Fibroblast of skin of right quadriceps (primary cell): ENCODE data around the gene ATP6V0E1.

ENCODE experiments used
- DNase-seq: peaks from one replicate; pipeline ENCODE4 v3.0.0-alpha.2; 2013

Gene ATP6V0E1

DNA sequence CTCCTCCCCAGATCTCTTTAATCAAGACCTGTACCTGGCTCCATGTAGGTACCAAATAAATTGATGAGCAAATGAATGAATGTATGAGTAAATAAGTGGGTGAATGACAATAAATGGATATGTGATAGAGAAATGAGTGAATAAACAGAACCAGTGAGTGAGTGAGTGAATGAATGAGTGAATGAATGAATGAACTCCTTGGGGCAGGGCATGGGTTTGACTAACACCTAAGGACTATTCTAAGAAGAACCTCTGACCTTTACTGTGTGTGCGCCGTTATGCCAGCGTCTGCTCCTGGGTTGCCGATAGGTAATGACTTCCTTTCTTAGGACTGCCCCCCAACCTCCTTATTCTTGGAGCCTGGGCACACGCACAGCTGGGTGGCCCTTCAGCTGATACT lies 26.1 kb upstream of the ATP6V0E1 start:
- DNase-seq: no peak

DNA sequence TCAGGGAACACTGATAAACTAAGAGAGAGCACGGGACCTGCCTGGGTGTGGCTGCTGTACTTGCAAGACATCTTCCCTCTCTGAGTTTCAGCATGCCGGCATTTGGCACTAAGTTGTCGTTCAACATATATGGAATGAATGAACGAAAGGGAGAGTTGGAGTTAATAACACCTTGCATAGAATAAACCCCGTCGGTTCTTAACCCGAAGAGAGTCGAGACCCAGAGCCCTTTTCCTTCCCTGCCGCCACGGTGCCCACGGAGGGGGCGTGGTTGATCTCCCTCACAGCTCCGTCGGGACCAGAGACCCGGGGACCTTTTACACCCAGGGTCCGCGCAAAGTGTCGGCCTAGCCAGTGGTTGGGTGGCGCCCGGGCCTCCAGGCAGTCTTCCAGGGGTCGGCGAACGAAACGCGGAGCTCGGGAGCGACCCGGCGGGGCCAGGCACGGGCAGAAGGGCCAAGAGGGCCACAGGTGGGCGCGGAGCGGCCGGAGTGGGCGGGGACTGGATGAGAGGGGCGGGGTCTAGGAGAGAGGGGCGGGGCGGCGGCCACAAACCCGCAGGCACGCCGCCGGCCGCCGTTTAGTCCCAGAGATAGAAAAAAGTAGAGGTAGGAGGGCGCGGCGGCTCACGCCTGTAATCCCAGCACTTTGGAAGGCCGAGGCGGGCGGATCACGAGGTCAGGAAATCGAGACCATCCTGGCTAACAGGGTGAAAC lies 25.1 kb upstream of the ATP6V0E1 start:
- peak; percentile 69 for DNase-seq

DNA sequence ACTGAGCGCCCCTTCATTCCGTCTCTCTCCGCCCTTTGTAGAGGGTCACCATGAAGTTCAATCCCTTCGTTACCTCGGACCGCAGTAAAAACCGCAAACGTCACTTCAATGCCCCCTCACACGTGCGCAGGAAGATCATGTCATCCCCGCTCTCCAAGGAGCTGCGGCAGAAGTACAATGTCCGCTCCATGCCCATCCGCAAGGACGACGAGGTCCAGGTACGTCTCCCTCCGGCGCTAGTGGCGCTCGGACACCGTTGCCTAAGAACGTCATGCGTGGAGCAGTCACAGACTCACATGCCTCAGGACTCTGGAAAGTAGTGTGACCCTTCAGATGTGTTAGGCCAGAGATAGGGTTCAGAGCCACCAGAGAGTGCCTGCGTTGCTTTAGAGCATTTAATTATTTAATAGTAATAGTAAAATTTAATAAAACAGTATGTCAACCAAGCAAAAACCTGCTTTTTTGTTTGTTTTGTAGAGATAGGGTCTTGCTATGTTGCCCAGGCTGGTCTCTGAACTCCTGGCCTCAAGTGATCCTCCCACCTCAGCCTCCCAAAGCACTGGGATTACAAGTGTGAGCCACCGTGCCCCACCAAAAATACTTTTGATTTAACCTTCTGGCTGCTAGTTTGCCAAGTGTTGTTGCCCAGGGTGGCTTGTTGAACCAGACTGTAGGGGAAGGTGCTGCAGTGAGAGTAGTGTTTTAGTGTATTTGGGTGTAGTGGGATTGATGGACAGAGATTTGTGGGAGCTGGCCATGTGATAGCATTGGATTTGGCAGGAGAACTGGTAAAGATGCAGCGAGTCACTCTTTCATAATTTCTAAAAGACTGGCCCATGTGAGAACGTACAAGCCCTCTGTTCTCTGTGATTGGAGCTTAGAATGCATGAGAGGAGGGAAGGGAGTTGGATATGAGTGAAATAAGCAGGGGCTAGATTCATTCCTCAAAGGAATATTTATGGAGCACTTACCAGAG lies 23.5 kb upstream of the ATP6V0E1 start:
- DNase-seq: no peak

DNA sequence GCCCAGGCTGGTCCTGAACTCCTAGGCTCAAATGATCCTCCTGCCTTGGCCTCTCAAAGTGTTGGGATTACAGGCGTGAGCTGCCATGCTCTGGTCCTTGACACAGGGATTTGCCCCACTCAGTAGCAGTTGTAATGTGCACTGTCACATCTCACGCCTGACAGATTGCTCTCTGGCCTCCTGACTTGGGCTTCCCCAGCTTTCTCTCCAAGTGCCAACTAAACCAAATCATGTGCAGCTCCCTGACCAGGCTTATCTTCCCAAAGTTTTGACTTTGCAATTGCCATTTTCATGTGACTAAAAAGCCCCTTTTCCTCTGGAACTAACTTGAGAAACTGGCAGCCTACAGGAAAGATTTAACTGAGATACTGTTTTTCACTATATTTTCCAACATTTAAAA lies 13.7 kb upstream of the ATP6V0E1 start:
- DNase-seq: no peak

DNA sequence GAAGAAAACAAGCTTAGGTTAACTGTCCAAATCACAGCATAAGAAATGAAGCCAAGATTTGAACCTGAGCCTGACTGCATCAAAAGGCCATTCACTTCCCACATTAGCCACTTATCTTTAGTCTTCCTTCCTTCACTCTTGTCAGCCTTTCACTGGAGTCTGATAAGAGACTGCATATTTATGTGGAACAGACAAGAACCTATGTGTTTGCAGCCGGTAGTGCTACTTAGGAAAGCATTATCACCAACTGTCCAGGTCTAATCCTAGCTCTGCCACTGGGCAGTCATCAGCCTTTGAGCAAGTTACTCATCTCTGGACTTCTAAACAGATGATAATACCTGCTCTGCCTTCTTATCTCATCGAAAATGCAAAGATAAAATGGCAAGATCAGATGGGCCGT lies 12.1 kb upstream of the ATP6V0E1 start:
- no peak for DNase-seq

DNA sequence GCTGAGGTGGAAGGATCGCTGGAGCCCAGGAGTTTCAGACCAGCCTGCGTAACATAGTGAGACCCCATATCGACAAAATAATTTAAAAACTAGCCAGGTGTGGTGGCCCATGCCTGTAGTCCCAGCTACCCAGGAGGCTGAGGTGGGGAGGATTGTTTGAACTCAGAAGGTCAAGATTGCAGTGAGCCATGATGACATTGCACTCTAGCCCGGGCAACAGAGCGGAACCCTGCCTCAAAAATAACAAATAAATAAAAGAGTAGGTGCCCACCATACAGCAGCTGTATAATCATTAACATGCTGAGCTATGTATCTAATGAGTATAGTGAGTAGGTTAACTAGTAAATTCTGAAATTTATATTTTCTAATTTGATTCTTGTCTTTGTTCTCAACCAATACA lies 11.0 kb upstream of the ATP6V0E1 start:
- no peak for DNase-seq

DNA sequence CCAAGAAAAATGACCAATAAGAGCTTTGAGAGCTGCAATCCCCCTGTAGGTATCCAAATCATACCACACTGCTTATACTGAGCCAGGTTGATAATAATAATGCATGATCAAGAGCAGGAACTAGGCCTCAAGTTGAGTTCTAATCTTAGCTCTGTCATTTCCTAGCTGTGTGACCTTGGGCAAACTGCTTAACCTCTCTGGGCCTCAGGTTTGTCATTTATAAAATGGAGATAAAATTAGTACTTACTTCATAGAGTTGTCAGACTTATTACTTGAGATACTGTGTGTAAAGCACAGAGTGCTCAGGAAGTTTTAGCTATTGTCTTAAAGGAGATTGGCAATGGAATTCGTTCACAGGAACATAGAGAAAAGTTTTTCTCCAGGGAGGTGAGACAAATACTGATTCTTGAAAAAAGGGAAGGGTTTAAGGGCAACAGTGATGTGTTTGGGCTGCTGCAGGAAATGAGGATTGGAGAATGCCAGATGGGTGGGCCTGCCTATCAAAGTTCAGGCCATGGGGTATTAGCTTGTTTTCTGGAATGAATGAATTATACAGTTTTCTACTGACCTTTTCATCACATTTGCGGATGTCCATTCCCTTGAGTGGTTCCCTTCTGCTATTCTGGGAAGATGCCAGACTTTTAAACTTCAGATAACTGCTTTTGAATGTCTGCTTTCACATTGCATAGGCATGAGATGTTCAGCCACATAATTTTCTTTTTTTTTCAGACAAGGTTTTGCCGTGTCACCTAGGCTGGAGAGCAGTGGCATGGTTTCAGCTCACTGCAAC lies 10.2 kb upstream of the ATP6V0E1 start:
- DNase-seq: peak; percentile 63

DNA sequence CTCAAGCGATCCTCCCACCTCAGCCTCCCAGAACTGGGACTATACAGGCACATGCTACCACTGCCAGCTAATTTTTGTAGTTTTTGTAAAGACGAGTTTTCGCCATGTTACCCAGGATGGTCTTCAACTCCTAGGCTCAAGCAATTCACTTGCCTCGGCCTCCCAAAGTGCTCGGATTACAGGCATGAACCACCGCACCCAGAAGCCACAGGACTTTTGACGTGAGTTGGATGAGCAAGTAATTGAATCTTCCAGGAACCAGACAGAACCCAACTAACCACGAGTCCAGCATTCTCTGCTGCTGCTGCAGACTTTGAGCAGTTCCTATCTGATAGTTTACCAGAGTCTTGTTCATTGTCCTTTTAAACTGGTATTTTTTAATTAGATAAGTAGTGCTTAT lies 9.6 kb upstream of the ATP6V0E1 start:
- no peak for DNase-seq

DNA sequence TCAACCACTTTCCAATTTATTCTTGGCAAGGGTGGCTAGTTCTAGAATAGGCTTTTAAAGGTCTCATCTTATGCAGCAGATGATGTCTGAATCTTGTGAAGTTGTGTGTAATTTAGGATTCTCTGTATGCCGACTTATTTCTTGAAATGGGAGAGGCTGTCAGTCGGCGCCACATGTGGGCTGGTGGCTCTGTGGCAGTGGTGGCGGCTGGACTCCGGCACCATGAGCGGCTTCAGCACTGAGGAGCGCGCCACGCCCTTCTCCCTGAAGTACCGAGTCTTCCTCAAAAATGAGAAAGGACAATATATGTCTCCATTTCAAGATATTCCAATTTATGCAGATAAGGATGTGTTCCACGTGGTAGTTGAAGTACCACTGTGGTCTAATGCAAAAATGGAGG lies 8.3 kb upstream of the ATP6V0E1 start:
- DNase-seq: no peak

DNA sequence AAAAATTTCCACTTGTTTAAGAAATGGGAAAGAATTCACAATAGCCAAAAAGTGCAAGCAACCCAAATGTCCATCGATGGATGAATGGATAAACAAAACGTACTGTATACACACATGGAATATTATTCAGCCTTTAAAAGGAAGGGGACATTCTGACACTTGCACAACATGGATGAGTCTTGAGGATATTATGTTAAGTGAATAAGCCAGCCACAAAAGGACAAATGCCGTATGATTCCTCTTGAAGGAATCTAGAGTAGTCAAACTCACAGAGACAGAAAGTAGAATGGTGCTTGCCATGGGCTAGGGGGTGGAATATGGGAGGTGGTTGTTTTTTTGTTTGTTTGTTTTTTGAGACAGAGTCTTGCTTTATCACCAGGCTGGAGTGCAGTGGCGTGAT lies 3.8 kb upstream of the ATP6V0E1 start:
- DNase-seq: no peak

DNA sequence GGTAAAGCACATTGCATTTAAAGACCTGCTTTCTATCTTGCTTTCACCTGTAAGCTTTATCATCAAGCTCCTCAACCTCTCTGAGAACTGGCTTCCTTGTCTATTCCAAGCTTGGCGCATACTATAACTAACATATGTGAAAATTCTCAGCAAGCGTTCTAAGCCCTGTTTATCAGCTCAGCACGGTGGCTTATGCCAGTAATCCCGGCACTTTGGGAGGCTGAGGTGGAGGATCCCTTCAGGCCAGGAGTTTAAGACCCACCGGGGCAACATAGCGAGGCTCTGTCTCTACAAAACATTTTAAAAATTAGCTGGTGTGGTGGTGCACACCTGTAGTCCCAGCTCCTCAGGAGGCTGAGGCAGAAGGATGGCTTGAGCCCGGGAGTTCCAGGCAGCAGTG lies 1.6 kb upstream of the ATP6V0E1 start:
- no peak for DNase-seq

DNA sequence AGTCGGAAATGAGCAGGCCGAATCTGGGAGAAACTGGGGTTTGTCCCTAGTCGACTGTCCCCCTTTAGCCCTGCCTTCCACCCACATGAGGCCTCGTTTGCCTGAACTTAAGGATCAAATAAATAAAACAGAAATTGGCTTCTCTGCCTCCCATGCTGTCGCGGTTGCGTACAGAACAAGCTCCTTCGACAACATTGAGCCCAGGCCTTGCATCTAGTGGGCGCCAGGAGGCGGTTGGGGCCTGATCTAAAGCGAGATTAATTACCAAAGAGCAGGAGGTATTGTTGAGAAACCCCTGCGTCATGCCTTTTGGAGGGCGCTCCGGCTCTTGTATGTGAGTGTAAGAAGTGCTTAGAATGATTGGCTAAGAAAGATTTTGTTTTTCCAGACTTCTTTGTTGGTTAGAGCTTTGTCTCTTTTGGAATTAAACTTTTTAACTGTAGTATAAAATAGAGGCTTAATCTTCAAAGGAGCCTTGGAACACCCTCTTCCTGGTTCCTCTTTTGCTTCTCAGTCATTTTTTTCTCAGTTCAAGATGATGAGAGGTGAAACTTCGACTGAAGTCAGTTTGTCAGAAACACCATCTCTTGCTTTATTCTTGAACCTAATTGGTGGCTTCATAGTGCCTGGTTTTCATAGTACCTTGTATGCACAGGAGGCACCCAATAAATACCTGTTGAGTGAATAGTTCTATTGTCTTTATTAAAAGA lies 828 bp downstream of the ATP6V0E1 start:
- peak; percentile 86 for DNase-seq

DNA sequence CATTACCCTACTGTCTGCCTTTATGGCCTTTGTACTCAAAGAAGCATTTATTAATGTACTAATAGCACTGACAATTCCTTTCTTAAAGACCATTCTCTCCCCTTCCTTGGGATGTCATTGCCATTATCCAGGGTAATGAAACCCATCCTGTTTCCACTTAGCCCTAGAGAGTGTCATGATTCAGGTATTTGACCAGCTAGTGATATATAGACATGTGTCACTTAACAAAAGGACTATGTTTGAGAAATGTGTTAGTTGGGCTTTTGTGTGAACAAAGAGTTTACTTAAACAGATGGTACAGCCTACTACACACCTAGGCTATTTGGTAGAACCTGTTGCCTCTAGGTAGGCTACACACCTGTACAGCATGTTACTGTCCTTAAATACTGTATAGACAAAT lies 2.0 kb downstream of the ATP6V0E1 start:
- no peak for DNase-seq

DNA sequence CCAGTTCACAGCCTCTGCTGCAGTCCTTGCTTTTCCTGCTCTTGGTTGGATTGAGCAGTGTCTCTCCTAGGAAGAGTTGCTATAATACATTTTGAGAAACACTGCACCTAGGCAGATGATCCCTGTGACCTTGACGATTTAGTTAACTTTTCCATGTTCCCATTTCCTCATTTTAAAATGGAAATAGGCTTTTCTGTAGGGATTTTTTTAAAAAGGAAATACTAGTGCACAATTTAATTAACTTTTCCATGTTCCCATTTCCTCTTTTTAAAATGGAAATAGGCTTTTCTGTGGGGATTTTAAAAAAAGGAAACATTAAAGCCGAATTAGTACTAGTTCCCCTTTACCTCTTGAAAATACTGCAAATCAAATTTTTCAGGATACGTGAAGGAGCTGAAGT lies 4.7 kb downstream of the ATP6V0E1 start:
- no peak for DNase-seq

DNA sequence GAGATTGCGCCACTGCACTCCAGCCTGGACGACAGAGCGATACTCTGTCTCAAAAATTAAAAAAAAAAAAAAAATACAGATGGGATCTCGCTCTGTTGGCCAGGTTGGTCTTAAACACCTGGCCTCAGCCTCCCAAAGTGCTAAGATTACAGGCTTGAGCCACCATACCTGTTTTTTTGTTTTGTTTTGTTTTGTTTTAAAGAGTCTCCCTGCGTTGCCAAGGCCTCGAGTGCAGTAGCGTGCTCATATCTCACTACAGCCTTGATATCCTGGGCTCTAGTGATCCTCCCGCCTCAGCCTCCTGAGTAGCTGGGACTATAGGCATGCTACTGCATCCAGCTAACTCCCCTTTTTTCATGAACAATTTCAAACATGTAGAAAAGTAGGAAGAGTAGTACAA lies 7.2 kb downstream of the ATP6V0E1 start:
- DNase-seq: no peak

DNA sequence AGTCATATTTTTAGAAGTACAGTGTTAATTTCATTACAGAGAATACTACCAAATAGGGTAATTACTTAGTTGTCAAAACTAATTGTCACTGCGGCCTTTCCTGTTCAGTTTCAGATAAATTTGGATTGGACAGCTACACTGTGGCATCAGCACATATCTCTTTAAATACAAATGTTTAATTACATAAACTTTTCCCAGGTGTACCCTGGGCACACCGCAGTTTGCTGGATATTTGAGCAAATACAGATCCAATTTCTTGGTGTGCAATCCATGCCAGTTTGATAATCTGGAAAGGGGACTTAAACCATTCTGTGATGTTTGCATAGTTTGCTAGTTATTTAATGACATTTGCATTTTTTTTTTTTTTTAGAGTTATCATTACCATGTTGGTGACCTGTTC lies 10.8 kb downstream of the ATP6V0E1 start:
- no peak for DNase-seq

DNA sequence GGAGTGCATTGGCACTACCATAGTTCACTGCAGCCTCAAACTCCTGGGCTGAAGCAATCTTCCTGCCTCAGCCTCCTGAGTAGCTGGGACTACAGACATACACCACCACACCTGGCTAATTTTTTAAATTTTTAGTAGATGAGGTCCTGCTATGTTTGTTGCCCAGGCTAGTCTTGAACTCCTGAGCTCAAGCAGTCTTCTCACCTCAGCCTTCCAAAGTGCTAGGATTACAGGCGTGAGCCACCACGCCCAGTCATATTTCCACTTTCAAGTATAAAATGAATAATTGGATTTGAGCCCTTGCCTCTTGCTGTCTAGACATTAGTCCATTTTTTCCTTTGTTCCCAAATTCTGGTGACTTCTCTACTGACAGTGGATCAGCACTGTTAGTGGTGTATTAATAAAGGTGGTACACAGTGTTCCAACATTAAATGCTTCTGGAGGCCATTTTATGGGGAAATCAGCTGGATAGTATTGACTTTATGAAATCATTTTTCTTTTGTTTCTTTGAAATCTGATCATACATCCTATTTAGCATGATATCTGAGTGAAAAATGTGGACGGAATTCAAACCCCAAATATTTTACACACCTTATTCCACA lies 15.9 kb downstream of the ATP6V0E1 start:
- DNase-seq: no peak

DNA sequence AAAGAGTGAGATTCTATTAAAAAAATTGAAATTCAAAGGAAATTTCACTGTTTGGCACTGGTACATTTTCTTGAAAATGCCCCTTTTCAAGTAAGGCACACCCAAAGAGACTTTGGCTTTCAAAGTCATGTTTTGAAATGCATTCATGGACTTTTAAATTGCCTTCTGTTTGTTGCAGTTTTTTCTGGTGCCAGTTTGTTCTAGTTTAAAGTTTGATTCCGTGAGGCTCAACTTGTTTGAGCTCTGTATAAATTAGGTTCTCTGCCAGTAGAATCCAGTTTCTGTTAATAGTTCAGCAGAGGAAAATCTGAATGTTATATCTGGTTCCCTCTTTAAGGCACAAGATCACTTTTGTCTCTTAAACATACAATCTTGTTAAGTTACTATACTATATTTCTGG lies 16.4 kb downstream of the ATP6V0E1 start:
- DNase-seq: no peak

DNA sequence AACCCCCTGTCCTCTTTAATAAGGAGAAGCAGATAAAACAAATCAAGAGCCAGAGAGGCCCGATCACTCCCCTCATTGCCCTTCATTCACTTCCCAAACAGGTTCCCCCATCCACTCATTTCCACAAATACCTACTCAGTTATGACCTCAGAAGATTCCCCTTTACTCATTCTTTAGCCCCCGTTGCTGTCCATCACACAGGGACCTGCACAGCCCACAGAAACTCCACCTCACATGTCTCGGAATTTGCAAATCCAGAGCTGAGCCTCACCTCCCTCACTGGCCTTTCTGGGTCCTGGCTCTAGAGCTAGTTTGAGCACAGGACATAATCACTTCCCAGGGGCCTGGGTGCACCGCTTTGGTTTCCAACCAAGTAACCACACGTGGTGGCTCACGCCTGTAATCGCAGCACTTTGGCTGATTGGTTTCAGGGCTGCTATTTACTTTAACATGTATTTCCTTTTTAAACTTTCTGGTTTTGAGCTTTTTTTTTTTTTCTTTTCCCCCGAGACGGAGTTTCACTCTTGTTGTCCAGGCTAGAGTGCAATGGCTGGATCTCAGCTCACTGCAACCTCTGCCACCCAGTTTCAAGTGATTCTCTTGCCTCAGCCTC lies 17.8 kb downstream of the ATP6V0E1 start:
- DNase-seq: no peak

DNA sequence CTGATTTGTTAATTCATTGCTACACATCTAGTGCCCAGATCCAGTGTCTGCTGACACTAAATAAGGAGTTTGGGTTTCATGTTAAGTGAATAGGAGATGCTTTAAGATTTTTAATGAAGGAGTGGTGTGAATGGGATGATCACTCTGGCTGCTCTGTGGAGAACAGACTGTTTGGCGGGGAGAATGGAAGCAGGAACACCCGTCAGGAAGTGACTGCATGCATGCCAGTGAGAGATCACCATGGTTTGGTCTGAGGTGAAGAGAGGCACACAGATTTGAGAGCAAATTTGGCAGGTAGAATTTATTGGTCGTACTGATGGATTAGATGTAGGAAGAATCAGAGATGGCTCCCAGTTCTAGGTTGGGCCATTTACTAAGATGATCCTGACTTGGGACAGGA lies 19.8 kb downstream of the ATP6V0E1 start:
- DNase-seq: no peak

DNA sequence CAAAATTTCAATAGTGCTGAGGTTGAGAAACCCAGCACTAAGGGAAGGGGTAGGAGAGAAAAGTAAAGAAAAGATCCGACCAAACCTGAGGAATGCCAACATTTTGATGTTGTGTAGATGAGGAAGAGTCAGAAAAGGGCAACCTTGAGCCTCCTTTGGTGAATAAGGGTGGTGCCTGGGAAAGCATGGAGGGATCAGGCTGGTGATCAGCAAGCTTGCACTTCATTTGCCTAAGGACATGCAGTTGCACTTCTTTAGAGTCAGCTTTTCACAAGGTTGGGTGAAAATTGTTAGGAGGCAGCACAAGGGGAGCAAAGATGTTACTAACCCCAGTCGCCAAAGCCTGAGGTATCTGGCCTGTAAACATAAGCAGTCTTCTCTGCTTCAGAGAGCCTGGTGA lies 20.4 kb downstream of the ATP6V0E1 start:
- no peak for DNase-seq

DNA sequence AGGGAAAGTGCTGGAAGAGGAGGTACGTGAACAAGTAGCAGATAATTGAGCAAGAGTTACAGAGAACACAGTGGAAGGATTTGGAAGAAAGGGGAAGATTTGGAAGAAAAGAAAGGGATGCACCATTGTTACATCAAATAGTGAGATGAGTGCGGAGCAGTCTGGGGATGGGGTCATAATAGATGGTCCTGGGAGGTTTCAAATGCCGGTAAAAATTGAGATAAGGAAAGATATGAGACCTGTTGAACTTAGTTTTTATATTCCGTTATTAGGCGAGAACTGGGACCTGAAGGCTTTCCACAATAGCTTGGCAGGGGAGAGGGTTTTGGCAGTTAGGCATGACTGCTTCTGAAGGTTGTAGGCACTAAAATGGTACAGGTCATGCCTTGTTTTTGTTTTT lies 20.9 kb downstream of the ATP6V0E1 start:
- no peak for DNase-seq
